ENCODE measurements around the gene TPO. TPM values are rescaled to one million over a fixed set of nuclear protein-coding genes. Genes with fewer than 3 reads are reported as not detected.

The TPO gene
- total RNA-seq, 1 experiment from 2014 or later = not detected

DNA sequence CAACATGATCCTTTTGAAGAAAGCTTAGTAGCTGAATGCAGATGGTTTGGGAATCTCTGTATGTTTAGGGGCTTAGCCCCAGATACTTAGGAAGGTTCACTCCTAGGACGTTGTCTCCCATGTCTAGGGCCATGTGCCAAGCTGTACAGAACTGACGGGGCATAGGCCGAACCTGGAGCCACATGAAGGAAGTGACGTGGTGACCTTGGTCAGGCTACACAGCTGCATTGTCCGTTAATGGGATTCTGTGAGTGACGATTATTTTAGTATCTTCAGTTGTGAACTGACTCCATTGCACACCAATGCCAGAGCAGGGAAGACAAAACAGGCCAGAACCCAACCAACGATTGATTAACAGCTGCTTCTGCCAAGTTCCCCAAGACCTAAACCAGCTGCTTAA lies 139.3 kb downstream of the TPO start:
- no peak overlapping the region for H3K9ac ChIP-seq (ENCODE audit: extremely low read depth, insufficient read length, low read length)
- no peak overlapping the region for H2BK20ac ChIP-seq (ENCODE audit: low read depth, low read length, poor library complexity, severe bottlenecking)
- WGBS (ENCODE audit: extremely low coverage, insufficient read length, low lambda C conversion rate) = no CpG with 5 or more reads among the region's 7 CpGs
- DNase-seq = no peak
- no peaks in the 10 kb centered on the region for H3K23me2 ChIP-seq (ENCODE audit: insufficient read length, low read depth, low read length, poor library complexity, severe bottlenecking)
- H3K9me3 ChIP-seq (ENCODE audit: control insufficient read depth, low read depth, low read length) = no peaks in the 10 kb centered on the region
- H2AFZ ChIP-seq (ENCODE audit: low read length) = no peak overlapping the region
- H2BK12ac ChIP-seq (ENCODE audit: insufficient read length, low read depth, low read length) = no peak overlapping the region
- H4K20me1 ChIP-seq (ENCODE audit: control insufficient read depth, insufficient read depth, insufficient read length) = no peaks in the 10 kb centered on the region
- no peaks in the 10 kb centered on the region for H3K36me3 Mint-ChIP-seq (ENCODE audit: insufficient read depth in 1 of 3, low read depth in 3 of 3)
- H3K4me3 Mint-ChIP-seq = no peak overlapping the region
- H3K4ac ChIP-seq (ENCODE audit: low read depth, low read length) = no peak overlapping the region
- no peak overlapping the region for H3K27ac Mint-ChIP-seq
- no peaks in the 10 kb centered on the region; the same call in 1 of the 2 replicates for H3K27me3 ChIP-seq (ENCODE audit: insufficient read depth, low read length)
- no peak overlapping the region for H3K56ac ChIP-seq (ENCODE audit: insufficient read length, low read depth, low read length)
- H2BK120ac ChIP-seq (ENCODE audit: low read depth, low read length, poor library complexity, severe bottlenecking) = no peak overlapping the region
- peaks cover 20% of the 10 kb centered on the region for H3K27me3 Mint-ChIP-seq (ENCODE audit: low read depth)
- peaks cover 0 to 7% of the 10 kb centered on the region in 2 experiments; a peak in 2 of 4 replicates for H3K4me1 Mint-ChIP-seq
- no peak overlapping the region for H2BK5ac ChIP-seq (ENCODE audit: insufficient read length, low read length)
- H3K79me2 ChIP-seq (ENCODE audit: insufficient read depth, low read length) = peaks cover 1% of the 10 kb centered on the region; the same call in 1 of the 2 replicates
- no peak overlapping the region for H4K5ac ChIP-seq (ENCODE audit: insufficient read length, low read depth, low read length)
- H3K27ac ChIP-seq (ENCODE audit: insufficient read length, low read depth, low read length) = no peak overlapping the region
- no peaks in the 10 kb centered on the region for H3K9me3 Mint-ChIP-seq
- H2AK5ac ChIP-seq (ENCODE audit: insufficient read length, low read length) = no peak overlapping the region
- H4K8ac ChIP-seq (replicated peaks; ENCODE audit: insufficient read length, low read depth, low read length) = no peak overlapping the region
- TF ChIP-seq, protein P1, sequence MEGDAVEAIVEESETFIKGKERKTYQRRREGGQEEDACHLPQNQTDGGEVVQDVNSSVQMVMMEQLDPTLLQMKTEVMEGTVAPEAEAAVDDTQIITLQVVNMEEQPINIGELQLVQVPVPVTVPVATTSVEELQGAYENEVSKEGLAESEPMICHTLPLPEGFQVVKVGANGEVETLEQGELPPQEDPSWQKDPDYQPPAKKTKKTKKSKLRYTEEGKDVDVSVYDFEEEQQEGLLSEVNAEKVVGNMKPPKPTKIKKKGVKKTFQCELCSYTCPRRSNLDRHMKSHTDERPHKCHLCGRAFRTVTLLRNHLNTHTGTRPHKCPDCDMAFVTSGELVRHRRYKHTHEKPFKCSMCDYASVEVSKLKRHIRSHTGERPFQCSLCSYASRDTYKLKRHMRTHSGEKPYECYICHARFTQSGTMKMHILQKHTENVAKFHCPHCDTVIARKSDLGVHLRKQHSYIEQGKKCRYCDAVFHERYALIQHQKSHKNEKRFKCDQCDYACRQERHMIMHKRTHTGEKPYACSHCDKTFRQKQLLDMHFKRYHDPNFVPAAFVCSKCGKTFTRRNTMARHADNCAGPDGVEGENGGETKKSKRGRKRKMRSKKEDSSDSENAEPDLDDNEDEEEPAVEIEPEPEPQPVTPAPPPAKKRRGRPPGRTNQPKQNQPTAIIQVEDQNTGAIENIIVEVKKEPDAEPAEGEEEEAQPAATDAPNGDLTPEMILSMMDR (conservative IDR thresholded peaks at IDR 0.05) = no peak
- H3K4me2 ChIP-seq (ENCODE audit: insufficient read depth, insufficient read length, low read length) = no peak overlapping the region
- H3K4me1 ChIP-seq (ENCODE audit: insufficient read depth, low read length) = no peaks in the 10 kb centered on the region
- no peak overlapping the region for H4K91ac ChIP-seq (ENCODE audit: insufficient read length, low read depth, low read length)
- H3K23ac ChIP-seq (ENCODE audit: insufficient read length, low read depth, low read length) = no peak overlapping the region
- no peaks in the 10 kb centered on the region for H3K79me1 ChIP-seq (ENCODE audit: insufficient read depth, low read depth, low read length, poor library complexity, severe bottlenecking)
- H2BK15ac ChIP-seq (ENCODE audit: low read depth, low read length) = no peak overlapping the region
- no peak overlapping the region for H3K18ac ChIP-seq (ENCODE audit: insufficient read length, low read depth, low read length)
- no peak overlapping the region for H3K14ac ChIP-seq (ENCODE audit: insufficient read depth, low read length)
- H3T11ph ChIP-seq (ENCODE audit: low read length) = no peak overlapping the region

Data from H9 (cell line).